Left colon (tissue), 2 donors: Measurements from ENCODE around the gene TOGARAM1. TPM values are rescaled to one million over a fixed set of nuclear protein-coding genes. Genes with fewer than 3 reads are reported as not detected.

Experiments
- ATAC-seq: fragments of 200-7000 bp; cut with Tn5 transposase; one replicate; pipeline ENCODE4 v1.9.1; 2020; ENCODE audit warnings: mild to moderate bottlenecking, moderate library complexity
- DNase-seq, 2 donors: peaks; one replicate each; pipeline ENCODE4 v3.0.0-alpha.2; 2020
- intact Hi-C, 2 donors: fragments of 100-400 bp; cut with DNase I in 1 of 2; cut with micrococcal nuclease in 1 of 2; formaldehyde crosslinking; loops; one replicate each; pipeline versions ENCODE4 v1.11.2 to v1.14.0; 2022; cut with DNase I, micrococcal nuclease
- total RNA-seq, 2 donors: library from RNA; stranded (reverse); fragmentation: NEBNext Ultra II Directional; extraction: Animal tissue kit (Norgen Biotek cat#: 25700); gene quantifications; one replicate each; pipeline ENCODE4 v1.2.1, GENCODE V29; 2021
- donor health status: DM: no; HTN: no; CAD: no.
- donor health status: DM: yes; HTN: yes; CAD: no.

TOGARAM1 gene
- total RNA-seq, 2 donors from 2014 or later: 11.0 to 13.6 TPM

GRCh38 chr14:44995196-44995595 is 33.2 kb downstream of the TOGARAM1 start:
- DNase-seq: no peak
- no peak for ATAC-seq
- intact Hi-C loops: no loop called here

GRCh38 chr14:44995770-44996294 is 33.8 kb downstream of the TOGARAM1 start:
- DNase-seq: no peak
- no peak for ATAC-seq
- intact Hi-C loops: no loop called here

GRCh38 chr14:45003924-45004323 is 41.9 kb downstream of the TOGARAM1 start:
- intact Hi-C loops: no loop called here
- DNase-seq: no peak
- peak; percentile 22 for ATAC-seq

- intact Hi-C loops: no loop called here
- ATAC-seq: no peak
- DNase-seq: no peak
Observed at GRCh38 chr14:45015133-45015532, 53.1 kb downstream of the TOGARAM1 start.

- ATAC-seq (no peak), DNase-seq (no peak)
- intact Hi-C loops: no loop called here
Observed at GRCh38 chr14:45028107-45028626, 66.2 kb downstream of the TOGARAM1 start.

- ATAC-seq (no peak), DNase-seq (no peak)
- intact Hi-C loops: no loop called here
Observed at GRCh38 chr14:45034730-45035129, 72.7 kb downstream of the TOGARAM1 start.

GRCh38 chr14:45038256-45038655 is 76.3 kb downstream of the TOGARAM1 start:
- DNase-seq: no peak
- ATAC-seq: no peak
- intact Hi-C loops: no loop called here

- ATAC-seq (no peak), DNase-seq (no peak)
- intact Hi-C loops: no loop called here
Observed at GRCh38 chr14:45038865-45039264, 76.9 kb downstream of the TOGARAM1 start.

GRCh38 chr14:45039390-45039789 is 77.4 kb downstream of the TOGARAM1 start:
- DNase-seq (no peak), ATAC-seq (no peak)
- intact Hi-C loops: no loop called here

GRCh38 chr14:45041641-45042040 is 79.7 kb downstream of the TOGARAM1 start:
- ATAC-seq (no peak), DNase-seq (no peak)
- intact Hi-C loops: no loop called here

- intact Hi-C loops: no loop called here
- DNase-seq: no peak
- ATAC-seq: no peak
Observed at GRCh38 chr14:45044638-45045037, 82.6 kb downstream of the TOGARAM1 start.

- ATAC-seq: no peak
- DNase-seq: no peak
- intact Hi-C loops: no loop called here
Observed at GRCh38 chr14:45048385-45048784, 86.4 kb downstream of the TOGARAM1 start.

- intact Hi-C loops: no loop called here
- DNase-seq: no peak
- ATAC-seq: no peak
Observed at GRCh38 chr14:45051180-45051579, 89.2 kb downstream of the TOGARAM1 start.

- ATAC-seq (no peak), DNase-seq (no peak)
- intact Hi-C loops: no loop called here
Observed at GRCh38 chr14:45051896-45052295, 89.9 kb downstream of the TOGARAM1 start.

- ATAC-seq (no peak), DNase-seq (no peak)
- intact Hi-C loops: no loop called here
Observed at GRCh38 chr14:45057349-45057748, 95.4 kb downstream of the TOGARAM1 start.

GRCh38 chr14:45057881-45058364 is 95.9 kb downstream of the TOGARAM1 start:
- intact Hi-C loops: no loop called here
- no peak for DNase-seq
- ATAC-seq: no peak

- intact Hi-C loops: no loop called here
- no peak for DNase-seq
- ATAC-seq: no peak
Observed at GRCh38 chr14:45060551-45060950, 98.6 kb downstream of the TOGARAM1 start.

GRCh38 chr14:45065540-45065939 is 103.5 kb downstream of the TOGARAM1 start:
- intact Hi-C loops: no loop called here
- DNase-seq (no peak), ATAC-seq (no peak)

- DNase-seq: no peak
- no peak for ATAC-seq
- intact Hi-C loops: no loop called here
Observed at GRCh38 chr14:45065956-45066355, 104.0 kb downstream of the TOGARAM1 start.

GRCh38 chr14:45066667-45067066 is 104.7 kb downstream of the TOGARAM1 start:
- ATAC-seq (no peak), DNase-seq (no peak)
- intact Hi-C loops: no loop called here

- DNase-seq (no peak), ATAC-seq (no peak)
- intact Hi-C loops: no loop called here
Observed at GRCh38 chr14:45068396-45068795, 106.4 kb downstream of the TOGARAM1 start.
